Effector memory CD8-positive, alpha-beta T cell (primary cell): ENCODE data around the gene CSPG5.

Experiments
- ATAC-seq: fragments of 150-1000 bp; cut with Tn5 transposase; replicated peaks from 2 replicates; pipeline ENCODE4 v1.10.0; 2021; ENCODE audit warnings: mild to moderate bottlenecking, moderate library complexity
- DNase-seq, 3 experiments: peaks; one replicate each; pipeline ENCODE4 v3.0.0; 2021
- H3K27ac Mint-ChIP-seq, 2 donors: one replicate each; pipeline ENCODE4 v1.8.0; 2022; ENCODE audit warnings: mild to moderate bottlenecking in 2 of 2, mixed read lengths in 2 of 2, moderate library complexity in 2 of 2
- H3K27me3 Mint-ChIP-seq, 2 donors: one replicate each; pipeline ENCODE4 v1.8.0; 2022; ENCODE audit warnings: mixed read lengths in 2 of 2
- H3K36me3 Mint-ChIP-seq: one replicate; pipeline ENCODE4 v1.8.0; 2022; ENCODE audit warnings: mild to moderate bottlenecking, moderate library complexity, mixed read lengths; ENCODE audit not compliant: insufficient read depth
- H3K4me1 Mint-ChIP-seq, 2 donors: one replicate each; pipeline ENCODE4 v1.8.0; 2022; ENCODE audit warnings: low read depth in 2 of 2, mixed read lengths in 2 of 2
- H3K4me3 Mint-ChIP-seq, 2 donors: one replicate each; pipeline ENCODE4 v1.8.0; 2022; ENCODE audit warnings: mild to moderate bottlenecking in 2 of 2, mixed read lengths in 2 of 2, moderate library complexity in 2 of 2
- H3K9me3 Mint-ChIP-seq, 2 donors: one replicate each; pipeline ENCODE4 v1.8.0; 2022; ENCODE audit warnings: mixed read lengths in 2 of 2
- total RNA-seq, 9 experiments: gene quantifications; one replicate each; lab custom pipeline; 2026; lab: John Stamatoyannopoulos, UW

The CSPG5 gene
- total RNA-seq: 0 to 2.2 (median 0.79) reads per million in 9 experiments

GRCh38 chr3:47578691-47579632 is at the start of gene CSPG5:
Gene CSPG5 (minus strand): TSS chr3:47578865. CDS start chr3:47578693, 172 bp downstream.
- DNase-seq (peak; percentile 13 to 28 (median 14)), ATAC-seq (peak; percentile 61)
- Mint-ChIP-seq H3K4me1 (peaks cover 0 to 2% of the 10 kb centered on the region in 2 donors), H3K9me3 (no peaks in the 10 kb centered on the region), H3K27ac (no peak within 1 kb of the TSS), H3K27me3 (peaks cover 13 to 37% of the 10 kb centered on the region in 2 donors), H3K4me3 (peak within 1 kb of the TSS; percentile 64 to 69), H3K36me3 (no peaks in the 10 kb centered on the region)

GRCh38 chr3:47628426-47628825 is 49.8 kb upstream of the CSPG5 start:
- no peak for ATAC-seq
- Mint-ChIP-seq H3K4me1 (no peaks in the 10 kb centered on the region), H3K9me3 (no peaks in the 10 kb centered on the region), H3K4me3 (no peak overlapping the region), H3K36me3 (peaks cover 62% of the 10 kb centered on the region), H3K27me3 (no peaks in the 10 kb centered on the region), H3K27ac (peak overlapping the region in 1 of 2 donors; percentile 65)
- no peak for DNase-seq

GRCh38 chr3:47622671-47623461 is 44.2 kb upstream of the CSPG5 start:
- no peak for DNase-seq
- Mint-ChIP-seq H3K4me3 (no peak overlapping the region), H3K36me3 (peaks cover 84% of the 10 kb centered on the region), H3K9me3 (no peaks in the 10 kb centered on the region), H3K4me1 (no peaks in the 10 kb centered on the region), H3K27ac (peak overlapping the region; percentile 36 to 54), H3K27me3 (no peaks in the 10 kb centered on the region)
- ATAC-seq: no peak

- no peak for ATAC-seq
- peaks cover 52% of the 10 kb centered on the region for H3K36me3 Mint-ChIP-seq
- no peaks in the 10 kb centered on the region for H3K9me3 Mint-ChIP-seq
- H3K4me3 Mint-ChIP-seq: no peak overlapping the region
- DNase-seq: no peak
- peaks cover 0 to 1% of the 10 kb centered on the region in 2 donors for H3K4me1 Mint-ChIP-seq
- peak overlapping the region in 1 of 2 donors; percentile 71 for H3K27ac Mint-ChIP-seq
- H3K27me3 Mint-ChIP-seq: no peaks in the 10 kb centered on the region
Observed at GRCh38 chr3:47617086-47618010, 38.7 kb upstream of the CSPG5 start.

GRCh38 chr3:47614788-47615187 is 36.1 kb upstream of the CSPG5 start:
- Mint-ChIP-seq H3K4me1 (peaks cover 0 to 1% of the 10 kb centered on the region in 2 donors), H3K27ac (no peak overlapping the region), H3K4me3 (no peak overlapping the region), H3K9me3 (no peaks in the 10 kb centered on the region), H3K27me3 (no peaks in the 10 kb centered on the region), H3K36me3 (peaks cover 37% of the 10 kb centered on the region)
- DNase-seq: no peak
- ATAC-seq: no peak

- Mint-ChIP-seq H3K36me3 (peaks cover 41% of the 10 kb centered on the region), H3K27me3 (no peaks in the 10 kb centered on the region), H3K4me1 (peaks cover 0 to 1% of the 10 kb centered on the region in 2 donors), H3K4me3 (no peak overlapping the region), H3K9me3 (no peaks in the 10 kb centered on the region), H3K27ac (no peak overlapping the region)
- ATAC-seq (no peak), DNase-seq (no peak)
Observed at GRCh38 chr3:47613722-47614121, 35.1 kb upstream of the CSPG5 start.

GRCh38 chr3:47612879-47613278 is 34.2 kb upstream of the CSPG5 start:
- peak overlapping the region in 1 of 2 donors; percentile 2 for H3K27ac Mint-ChIP-seq
- no peaks in the 10 kb centered on the region for H3K9me3 Mint-ChIP-seq
- ATAC-seq: no peak
- DNase-seq: no peak
- H3K27me3 Mint-ChIP-seq: no peaks in the 10 kb centered on the region
- peaks cover 0 to 1% of the 10 kb centered on the region in 2 donors for H3K4me1 Mint-ChIP-seq
- peaks cover 42% of the 10 kb centered on the region for H3K36me3 Mint-ChIP-seq
- no peak overlapping the region for H3K4me3 Mint-ChIP-seq

GRCh38 chr3:47612178-47612577 is 33.5 kb upstream of the CSPG5 start:
- Mint-ChIP-seq H3K27me3 (no peaks in the 10 kb centered on the region), H3K27ac (peak overlapping the region; percentile 2 to 70), H3K4me1 (peaks cover 0 to 1% of the 10 kb centered on the region in 2 donors), H3K9me3 (no peaks in the 10 kb centered on the region), H3K36me3 (peaks cover 42% of the 10 kb centered on the region), H3K4me3 (no peak overlapping the region)
- no peak for ATAC-seq
- DNase-seq: no peak

- H3K36me3 Mint-ChIP-seq: peaks cover 41% of the 10 kb centered on the region
- no peak overlapping the region for H3K4me3 Mint-ChIP-seq
- DNase-seq (no peak), ATAC-seq (no peak)
- H3K4me1 Mint-ChIP-seq: peaks cover 0 to 1% of the 10 kb centered on the region in 2 donors
- peak overlapping the region in 1 of 2 donors; percentile 70 for H3K27ac Mint-ChIP-seq
- H3K9me3 Mint-ChIP-seq: no peaks in the 10 kb centered on the region
- H3K27me3 Mint-ChIP-seq: no peaks in the 10 kb centered on the region
Observed at GRCh38 chr3:47611576-47611975, 32.9 kb upstream of the CSPG5 start.

GRCh38 chr3:47610583-47610982 is 31.9 kb upstream of the CSPG5 start:
- Mint-ChIP-seq H3K27ac (no peak overlapping the region), H3K36me3 (peaks cover 43% of the 10 kb centered on the region), H3K9me3 (no peaks in the 10 kb centered on the region), H3K4me3 (no peak overlapping the region), H3K4me1 (no peaks in the 10 kb centered on the region), H3K27me3 (no peaks in the 10 kb centered on the region)
- no peak for DNase-seq
- ATAC-seq: no peak

- Mint-ChIP-seq H3K4me1 (peaks cover 0 to 8% of the 10 kb centered on the region in 2 donors), H3K9me3 (no peaks in the 10 kb centered on the region), H3K27ac (no peak overlapping the region), H3K27me3 (no peaks in the 10 kb centered on the region), H3K36me3 (peaks cover 62% of the 10 kb centered on the region), H3K4me3 (no peak overlapping the region)
- DNase-seq (no peak), ATAC-seq (no peak)
Observed at GRCh38 chr3:47607335-47607734, 28.7 kb upstream of the CSPG5 start.

- ATAC-seq (no peak), DNase-seq (no peak)
- Mint-ChIP-seq H3K36me3 (peaks cover 67% of the 10 kb centered on the region), H3K4me3 (no peak overlapping the region), H3K27ac (peak overlapping the region in 1 of 2 donors; percentile 74), H3K27me3 (no peaks in the 10 kb centered on the region), H3K9me3 (no peaks in the 10 kb centered on the region), H3K4me1 (peaks cover 0 to 8% of the 10 kb centered on the region in 2 donors)
Observed at GRCh38 chr3:47606165-47606564, 27.5 kb upstream of the CSPG5 start.

GRCh38 chr3:47605652-47606051 is 27.0 kb upstream of the CSPG5 start:
- H3K9me3 Mint-ChIP-seq: no peaks in the 10 kb centered on the region
- H3K4me1 Mint-ChIP-seq: peaks cover 0 to 8% of the 10 kb centered on the region in 2 donors
- H3K27ac Mint-ChIP-seq: peak overlapping the region; percentile 56 to 78
- DNase-seq (no peak), ATAC-seq (no peak)
- H3K36me3 Mint-ChIP-seq: peaks cover 66% of the 10 kb centered on the region
- H3K4me3 Mint-ChIP-seq: no peak overlapping the region
- no peaks in the 10 kb centered on the region for H3K27me3 Mint-ChIP-seq
